Measurements from ENCODE around the gene CEP128.
"Not testable (repeated sequence)": the region's sequence is repeated elsewhere in the genome, so short reads cannot be mapped to it uniquely, and the experiment has no call there.

The CEP128 gene

DNA sequence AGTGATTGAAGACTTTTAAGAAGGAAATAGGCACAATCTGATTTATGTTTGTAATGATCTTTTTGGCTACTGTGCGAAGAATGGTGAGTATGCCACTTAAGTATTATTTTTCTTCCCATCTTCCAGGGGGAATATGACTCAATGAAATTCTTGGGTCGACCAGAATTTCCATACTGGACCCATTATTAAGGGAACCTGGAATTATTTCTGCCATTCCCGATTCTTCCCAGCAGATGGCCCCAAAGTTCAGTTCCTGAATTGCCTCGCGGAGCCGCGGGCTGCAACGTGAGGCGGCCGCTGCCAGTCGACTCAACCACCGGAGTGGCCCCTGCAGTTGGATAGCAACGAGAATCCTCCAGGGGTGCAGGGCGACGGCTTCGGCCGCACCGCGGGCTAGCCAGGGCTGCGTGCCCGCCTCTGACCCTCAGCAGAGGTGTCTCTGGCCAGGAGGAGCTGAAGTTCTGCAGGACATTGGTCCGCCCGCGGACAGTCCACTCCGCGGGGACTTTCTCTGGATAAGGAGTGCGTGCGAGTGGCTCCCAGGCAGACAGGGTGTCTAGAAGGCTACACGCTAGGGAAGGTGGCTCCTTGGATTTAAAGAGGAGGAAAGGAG, 13.3 kb upstream of the CEP128 start:
- in situ Hi-C loops (cut with MboI; ENCODE audit: low sequenced_read_pairs) = no loop called here

DNA sequence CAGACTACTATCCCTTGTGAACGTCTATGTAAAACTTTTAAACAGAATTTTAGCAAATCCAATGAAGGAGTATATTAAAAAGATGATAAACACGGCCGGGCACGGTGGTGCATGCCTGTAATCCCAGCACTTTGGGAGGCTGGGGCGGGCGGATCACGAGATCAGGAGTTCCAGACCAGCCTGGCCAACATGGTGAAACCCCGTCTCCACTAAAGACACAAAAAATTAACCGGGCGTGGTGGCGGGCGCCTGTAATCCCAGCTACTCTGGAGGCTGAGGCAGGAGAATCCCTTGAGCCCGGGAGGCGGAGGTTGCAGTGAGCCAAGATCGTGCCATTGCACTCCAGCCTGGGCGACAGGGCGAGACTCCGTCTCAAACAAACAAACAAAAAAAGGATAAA, 11.7 kb upstream of the CEP128 start:
- in situ Hi-C loops (cut with MboI; ENCODE audit: low sequenced_read_pairs) = not testable (repeated sequence)

DNA sequence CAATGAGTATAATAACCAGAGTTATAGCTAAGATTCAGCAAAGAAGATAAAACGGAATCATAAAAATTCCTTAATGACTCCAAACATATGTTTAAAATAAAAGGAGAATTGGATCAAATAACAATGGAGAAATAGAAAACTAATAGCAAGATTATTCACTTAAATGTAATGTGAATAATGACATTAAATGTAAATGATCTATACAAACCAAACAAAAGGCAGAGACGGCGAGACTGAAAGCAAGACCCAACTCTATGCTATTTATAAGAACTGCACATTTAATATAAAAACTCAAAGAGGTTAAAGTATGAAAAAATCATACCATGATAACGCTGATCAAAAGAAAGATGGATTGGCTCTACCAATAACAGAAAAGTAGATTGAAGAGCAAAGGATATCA, 10.0 kb upstream of the CEP128 start:
- in situ Hi-C loops (cut with MboI; ENCODE audit: low sequenced_read_pairs) = no loop called here

DNA sequence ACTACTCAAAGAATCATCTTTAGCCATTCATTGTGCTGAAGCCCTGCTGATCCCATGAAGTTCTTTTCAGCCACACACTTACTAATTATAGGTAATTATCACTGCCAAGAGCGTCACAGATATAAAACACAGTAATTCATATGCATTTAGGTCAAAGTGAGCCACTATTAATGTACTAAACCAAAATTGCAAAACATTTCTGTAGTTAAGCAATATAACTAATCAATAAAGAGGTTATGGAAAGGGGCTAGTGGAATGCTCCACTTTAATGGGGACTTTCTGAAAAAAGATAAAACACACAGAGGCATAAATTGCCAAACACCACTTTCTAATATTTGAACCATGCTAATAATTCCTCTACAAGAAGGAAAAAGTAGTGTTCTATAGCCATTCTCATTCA, 6.8 kb upstream of the CEP128 start:
- in situ Hi-C loops (cut with MboI; ENCODE audit: low sequenced_read_pairs) = no loop called here

DNA sequence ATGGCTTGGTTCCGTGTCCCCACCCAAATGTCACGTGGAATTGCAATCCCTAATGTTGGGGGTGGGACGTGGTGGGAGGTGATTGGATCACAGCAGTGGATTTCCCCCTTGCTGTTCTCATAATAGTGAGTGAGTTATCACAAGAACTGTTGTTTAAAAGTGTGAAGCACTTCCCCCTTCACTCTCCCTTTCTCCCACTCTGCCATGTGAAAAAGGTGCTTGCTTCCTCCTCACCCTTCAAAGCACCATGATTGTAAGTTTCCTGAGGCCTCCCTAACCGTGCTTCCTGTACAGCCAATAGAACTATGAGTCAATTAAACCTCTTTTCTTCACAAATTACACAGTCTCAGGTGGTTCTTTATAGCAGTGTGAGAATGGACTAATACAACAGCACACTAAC, 5.3 kb upstream of the CEP128 start:
- in situ Hi-C loops (cut with MboI; ENCODE audit: low sequenced_read_pairs) = no loop called here

DNA sequence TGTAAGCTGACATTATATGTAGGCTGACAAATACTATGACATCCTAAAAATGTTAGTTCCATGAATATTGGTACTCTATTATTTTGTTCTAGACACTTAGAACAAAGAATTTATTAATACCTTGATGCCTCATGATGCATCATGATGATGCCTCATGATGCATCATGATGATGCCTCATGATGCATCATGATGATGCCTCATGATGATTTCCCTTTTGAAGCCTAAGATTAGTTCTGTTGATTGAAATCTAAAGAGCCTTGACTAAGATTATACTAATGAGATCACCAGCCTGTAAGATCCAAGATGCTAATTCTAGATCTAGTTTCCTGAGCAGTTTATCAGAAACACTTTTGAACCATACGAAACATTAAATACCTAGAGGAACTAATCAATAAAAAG, 4.6 kb upstream of the CEP128 start:
- in situ Hi-C loops (cut with MboI; ENCODE audit: low sequenced_read_pairs) = no loop called here

DNA sequence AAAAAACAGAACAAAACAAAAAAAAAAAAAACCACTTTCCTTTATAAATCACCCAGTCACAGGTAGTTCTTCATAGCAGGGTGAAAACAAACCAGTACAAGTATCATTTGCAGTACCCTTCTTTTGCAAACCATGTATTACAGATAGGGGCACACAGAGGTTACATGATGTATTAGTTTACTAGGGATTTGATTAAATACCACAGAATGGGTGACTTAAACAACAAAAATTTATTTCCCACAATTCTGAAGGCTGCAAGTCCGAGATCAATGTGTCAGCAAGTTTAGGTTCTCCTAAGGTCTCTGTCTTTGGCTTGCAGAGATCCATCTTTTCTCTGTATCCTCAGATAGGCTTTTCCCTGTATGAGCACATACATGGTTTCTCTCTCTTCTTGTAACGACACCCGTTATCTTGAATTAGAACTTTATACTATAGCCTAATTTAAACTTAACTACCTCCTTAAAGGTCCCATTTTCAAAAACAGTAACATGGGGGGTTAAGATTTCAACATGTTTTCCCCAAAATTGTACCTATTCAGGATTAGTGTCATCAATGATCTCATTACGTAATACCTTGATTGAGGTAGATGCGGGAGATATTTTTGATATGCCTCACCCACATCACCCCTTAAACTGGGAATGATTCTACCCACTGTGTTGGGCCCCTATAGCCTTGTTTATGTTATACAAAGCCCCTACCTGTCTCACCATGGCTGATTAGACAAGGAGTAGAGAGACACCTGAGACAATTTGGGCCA, 3.5 kb upstream of the CEP128 start:
- in situ Hi-C loops (cut with MboI; ENCODE audit: low sequenced_read_pairs) = no loop called here

DNA sequence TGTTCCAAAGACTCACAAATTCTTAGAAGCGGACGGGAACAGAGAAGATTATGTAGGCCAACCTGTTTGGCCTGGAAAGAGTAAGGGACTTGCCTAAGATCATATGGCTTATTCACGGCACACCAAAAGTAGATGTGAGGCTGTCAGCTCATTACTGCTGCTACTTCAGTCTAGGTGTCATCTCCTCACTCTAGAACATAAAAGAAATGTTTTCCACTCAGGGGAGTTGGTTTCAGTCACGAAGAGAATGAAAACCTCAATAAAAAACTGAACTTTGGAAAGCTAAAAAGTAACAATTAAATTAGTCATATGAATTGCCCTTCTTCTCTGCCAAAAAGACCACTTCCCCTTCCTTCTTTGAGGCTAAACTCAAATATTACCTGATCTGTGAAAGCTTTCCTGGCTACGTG, 658 bp upstream of the CEP128 start:
- in situ Hi-C loops (cut with MboI; ENCODE audit: low sequenced_read_pairs) = no loop called here

DNA sequence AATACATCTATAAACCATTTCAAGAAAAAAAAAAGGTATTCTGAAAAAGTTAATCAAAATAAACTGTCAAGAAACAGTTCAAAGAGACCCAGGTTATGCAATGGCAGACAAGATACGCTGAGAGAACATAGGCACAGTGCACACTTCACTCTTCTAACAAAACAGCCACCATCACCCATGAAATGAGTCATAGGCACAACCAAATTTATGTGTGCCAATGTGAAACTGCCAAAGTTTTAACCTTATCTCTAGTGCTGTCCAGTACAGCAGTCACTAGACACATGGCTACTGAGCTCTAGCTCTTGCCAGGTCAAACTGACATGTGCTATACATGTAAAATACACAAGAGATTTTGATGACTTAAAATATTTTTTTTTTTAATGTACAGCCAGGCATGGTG, 1.4 kb downstream of the CEP128 start:
- in situ Hi-C loops (cut with MboI; ENCODE audit: low sequenced_read_pairs) = no loop called here

DNA sequence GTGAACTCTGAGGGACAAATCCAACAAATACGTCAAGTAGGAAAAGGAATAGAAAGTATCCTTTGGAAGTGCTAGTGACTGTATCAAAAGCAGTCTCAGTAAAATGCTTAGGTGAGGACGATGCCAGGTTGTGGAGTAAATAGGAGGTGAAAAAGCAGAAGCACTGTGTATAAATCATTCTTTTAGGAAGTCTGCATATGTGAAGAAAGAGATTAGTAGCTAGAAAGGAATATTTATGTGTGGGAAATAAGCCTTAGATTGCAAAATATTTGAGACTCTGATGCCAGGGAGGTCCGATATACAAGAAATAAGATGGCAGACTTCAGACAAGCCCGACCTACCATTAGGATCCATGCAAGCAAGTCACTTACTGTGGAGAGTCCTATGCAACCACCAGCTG, 7.9 kb downstream of the CEP128 start:
- in situ Hi-C loops (cut with MboI; ENCODE audit: low sequenced_read_pairs) = no loop called here

DNA sequence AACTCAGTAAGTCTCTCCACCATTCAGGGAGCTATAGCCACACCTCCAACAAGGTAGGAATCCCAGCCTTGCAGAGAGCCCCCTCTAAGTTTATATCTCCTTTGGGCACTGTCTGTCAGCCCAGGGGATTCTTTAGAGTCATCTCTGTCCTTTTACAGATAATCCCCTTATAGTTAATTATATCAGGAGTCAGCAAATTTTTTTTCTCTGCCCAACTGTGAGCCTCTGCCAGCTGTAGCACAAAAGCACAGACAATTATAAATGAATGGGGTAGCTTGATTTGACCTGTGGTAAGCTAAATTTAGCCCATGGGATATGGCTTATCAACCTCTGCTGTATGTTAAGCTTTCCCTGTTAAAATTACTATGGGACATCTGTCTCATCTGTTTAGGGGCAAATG, 8.3 kb downstream of the CEP128 start:
- in situ Hi-C loops (cut with MboI; ENCODE audit: low sequenced_read_pairs) = no loop called here

DNA sequence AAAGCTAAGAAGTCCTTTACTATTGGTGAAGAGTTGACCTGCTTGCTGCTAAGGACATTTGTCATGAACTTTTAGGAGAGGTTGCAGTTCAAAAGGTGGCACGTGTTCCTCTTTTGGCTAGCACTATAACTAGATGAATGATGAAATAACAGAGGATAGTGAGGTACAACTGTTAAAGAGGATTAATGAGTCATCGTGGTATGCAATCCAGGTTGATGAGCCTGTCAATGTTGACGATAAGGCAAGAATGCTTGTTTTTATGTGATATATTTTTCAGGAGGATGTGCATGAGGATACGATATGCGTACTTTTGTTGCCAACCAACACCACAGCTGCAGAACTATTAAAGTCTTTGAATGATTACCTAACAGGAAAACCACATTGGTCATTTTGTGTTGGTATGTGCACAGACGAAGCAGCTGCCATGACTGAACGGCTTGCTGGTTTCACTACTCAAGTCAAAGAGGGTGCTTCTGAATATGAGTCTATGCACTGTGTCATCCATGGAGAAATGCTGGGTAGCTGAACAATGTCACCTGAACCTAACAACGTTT, 10.6 kb downstream of the CEP128 start:
- in situ Hi-C loops (cut with MboI; ENCODE audit: low sequenced_read_pairs) = no loop called here

DNA sequence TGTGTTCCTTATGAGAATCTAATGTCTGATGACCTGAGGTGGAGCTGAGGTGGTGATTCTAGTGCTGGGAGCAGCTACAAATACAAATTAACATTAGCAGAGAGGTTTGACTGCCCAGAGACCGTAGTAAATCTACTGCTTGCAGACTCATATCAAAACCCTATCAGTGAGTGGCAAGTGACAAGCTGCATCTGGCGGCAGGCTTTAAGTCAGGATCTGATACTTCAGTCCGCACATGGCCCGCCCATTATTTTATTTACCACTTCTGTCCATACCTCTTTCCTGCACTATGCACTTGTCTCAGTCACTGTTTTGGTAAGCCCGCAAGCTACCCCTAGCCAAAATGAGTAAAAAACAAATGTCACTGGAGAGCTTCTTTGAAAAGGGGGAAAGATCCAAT, 11.4 kb downstream of the CEP128 start:
- in situ Hi-C loops (cut with MboI; ENCODE audit: low sequenced_read_pairs) = no loop called here

DNA sequence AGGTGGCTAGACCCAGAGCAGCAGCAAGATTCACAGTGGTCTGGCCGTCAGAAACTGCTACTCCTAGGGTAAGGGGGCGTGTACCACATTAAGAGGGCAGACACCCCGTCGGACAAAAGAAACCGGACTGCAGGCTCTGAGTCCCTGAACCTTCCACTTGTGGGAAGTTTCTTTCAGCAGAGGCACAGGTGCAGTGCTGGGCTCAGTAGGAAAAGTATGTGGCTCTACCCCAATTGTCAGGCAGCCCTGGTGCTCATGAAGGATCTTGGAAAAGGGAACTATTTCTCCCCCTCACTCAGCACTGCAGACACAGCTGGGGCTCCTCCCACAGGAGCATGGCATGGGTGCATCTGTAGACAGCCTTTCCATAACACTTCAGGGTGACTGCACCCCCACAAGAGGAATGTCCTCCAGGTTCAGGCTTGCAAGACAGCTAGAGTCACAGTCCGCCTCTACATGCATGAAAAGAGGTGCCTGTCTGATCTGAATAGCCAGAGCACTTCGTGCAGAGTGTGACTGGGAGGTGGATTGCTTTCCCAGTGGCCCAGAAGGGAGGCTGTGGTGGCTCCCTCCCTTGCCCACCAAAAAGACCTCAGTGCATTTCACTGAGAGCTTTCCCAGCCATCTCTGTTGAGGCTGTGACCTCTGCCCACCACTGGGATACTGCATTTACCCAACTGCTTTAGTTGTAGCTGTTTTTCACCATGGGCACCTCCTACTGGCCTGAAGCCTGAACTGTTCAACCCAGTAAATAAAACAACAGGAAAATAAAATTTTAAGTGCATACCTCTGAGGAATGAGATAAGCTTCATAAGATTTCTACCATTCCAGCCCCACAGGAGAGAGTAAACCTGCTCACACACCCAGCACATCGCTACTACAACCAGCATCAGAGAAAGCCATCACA, 14.2 kb downstream of the CEP128 start:
- in situ Hi-C loops (cut with MboI; ENCODE audit: low sequenced_read_pairs) = no loop called here

DNA sequence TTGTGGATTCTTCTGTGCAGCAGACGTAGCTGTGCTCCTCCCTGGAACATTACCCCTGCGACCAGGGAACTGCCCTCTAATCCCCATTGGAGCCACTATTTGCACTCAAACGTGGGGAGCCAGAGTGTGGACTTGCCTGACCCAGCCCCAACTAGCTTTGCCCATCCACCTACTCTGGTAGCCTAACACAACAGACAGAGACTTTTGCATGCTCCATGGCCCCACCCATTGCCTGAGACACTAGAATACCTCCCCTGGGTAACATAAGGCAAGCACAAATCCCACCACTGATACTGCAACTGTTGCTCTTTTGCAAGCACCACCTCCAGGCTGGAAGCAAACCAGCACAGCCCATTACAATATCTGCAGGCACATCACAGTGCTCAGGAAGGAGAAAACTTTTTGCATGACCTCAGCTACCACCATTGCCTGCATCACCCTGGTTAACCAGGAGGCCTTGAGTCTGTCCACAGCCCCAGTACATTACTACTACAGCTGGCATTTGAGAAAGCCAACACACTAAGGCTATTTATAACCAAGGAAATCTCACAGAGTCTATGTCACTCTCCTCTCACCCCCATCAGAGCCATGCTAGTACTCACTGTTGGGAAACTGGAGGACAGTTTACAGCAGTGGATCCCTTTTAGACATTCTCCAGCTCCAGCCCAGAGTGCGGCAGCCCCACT, 15.0 kb downstream of the CEP128 start:
- in situ Hi-C loops (cut with MboI; ENCODE audit: low sequenced_read_pairs) = no loop called here

DNA sequence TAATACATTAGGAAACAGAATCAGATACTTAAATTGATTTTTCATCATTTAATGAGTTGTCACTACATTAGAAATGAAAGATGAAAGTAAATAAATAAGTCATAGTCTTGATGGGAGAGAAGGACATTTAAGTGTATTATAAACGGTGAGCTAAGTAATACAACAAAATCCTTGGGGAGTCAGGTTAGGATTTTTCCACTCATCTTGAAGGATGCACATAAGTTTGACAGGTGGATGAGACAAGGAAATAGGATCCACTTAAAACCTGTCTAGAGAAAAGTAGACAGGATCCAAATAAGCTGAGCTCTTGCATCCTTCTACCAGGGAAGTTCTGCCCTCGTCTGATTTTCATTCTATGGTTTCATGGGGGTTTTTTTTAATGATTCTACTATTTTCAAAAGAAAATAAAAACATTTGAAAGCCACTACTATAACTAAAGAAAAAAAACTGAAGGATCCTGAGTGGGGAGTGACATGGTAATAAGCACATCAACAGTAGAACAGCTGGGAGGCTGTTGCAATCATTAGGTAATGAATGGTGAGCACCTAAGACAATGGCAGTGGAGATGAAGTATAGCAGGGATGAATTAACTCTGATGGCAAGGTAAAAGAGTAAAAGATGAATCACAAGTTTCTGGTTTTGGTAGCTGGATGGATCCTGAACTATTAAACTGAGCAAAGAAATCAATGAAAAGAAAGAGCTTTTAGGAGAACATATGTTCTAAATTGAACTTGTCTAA, 17.0 kb downstream of the CEP128 start:
- in situ Hi-C loops (cut with MboI; ENCODE audit: low sequenced_read_pairs) = no loop called here

DNA sequence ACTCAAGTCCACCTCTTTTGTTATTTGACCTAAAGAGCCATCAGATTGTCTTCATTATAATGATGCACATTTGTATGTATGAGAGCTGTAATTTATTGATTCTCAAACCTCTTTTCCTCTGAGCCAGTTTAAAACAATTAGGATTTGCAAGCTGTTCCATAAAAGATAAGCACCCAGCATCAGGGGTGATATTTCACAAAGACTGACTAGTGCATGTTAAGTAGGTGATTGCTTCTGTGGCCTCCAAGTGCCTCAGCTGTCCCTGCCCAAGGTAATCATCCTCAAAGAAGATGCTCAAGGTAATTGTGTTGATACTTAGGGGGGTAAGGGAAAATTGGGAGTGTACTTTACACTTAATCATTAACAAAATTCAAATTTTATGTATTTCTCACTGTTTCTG, 18.2 kb downstream of the CEP128 start:
- in situ Hi-C loops (cut with MboI; ENCODE audit: low sequenced_read_pairs) = no loop called here

DNA sequence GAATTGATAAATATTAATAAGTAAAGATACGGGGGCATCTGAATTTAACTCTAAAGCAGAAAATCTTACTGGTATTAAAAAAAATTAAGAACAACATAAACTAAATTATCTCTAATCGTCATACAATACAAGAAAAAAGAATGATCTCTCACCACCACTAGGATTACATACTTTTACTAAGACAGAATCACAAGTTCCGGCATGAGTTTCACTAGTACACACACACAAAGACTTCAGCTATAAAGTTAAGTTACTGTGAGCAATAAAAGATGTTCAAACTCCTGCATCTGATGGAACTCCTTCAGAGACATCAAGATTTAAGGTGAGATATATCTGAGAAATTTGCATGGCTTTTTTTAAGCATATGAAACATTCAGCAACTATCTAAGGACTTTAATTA, 21.9 kb downstream of the CEP128 start:
- in situ Hi-C loops (cut with MboI; ENCODE audit: low sequenced_read_pairs) = no loop called here

DNA sequence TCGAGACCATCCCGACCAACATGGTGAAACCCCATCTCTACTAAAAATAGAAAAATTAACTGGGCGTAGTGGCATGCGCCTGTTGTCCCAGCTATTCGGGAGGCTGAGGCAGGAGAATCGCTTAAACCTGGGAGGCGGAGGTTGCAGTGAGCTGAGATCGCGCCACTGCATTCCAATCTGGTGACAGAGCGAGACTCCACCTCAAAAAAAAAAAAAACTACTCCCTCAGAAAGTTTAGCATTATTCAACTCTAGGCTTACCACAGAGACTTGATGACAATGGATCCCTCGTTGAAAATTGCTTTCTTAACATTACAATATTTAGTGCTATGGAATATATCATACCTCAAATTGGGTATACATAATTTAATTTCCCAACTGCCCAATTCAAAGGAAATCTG, 29.5 kb downstream of the CEP128 start:
- in situ Hi-C loops (cut with MboI; ENCODE audit: low sequenced_read_pairs) = not testable (repeated sequence)

DNA sequence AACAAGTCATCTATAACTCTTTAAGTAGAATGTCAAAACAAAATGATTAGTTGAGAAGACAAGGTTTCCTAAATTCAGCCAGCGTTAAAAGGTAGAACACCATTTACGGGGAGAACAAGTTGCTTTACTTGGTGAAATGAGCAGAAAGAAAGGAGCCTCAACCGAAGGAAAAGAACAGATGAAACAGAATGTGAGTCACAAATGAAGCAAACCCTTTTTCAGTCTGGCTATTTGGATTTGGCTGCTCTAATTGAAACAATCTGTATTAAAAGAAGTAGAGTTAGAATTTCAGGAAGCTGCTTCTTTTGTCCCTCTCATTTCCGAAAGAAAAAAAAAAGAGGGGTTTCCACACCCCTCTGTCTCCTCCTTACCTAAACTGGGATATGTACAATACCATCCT, 34.6 kb downstream of the CEP128 start:
- in situ Hi-C loops (cut with MboI; ENCODE audit: low sequenced_read_pairs) = no loop called here

Measured in hTERT RPE-1 (cell line).